Measurements from ENCODE around the gene NET1.
A peak's percentile ranks its signal among the peaks of the same experiment; 100 is the strongest.
"Not testable (repeated sequence)": the region's sequence is repeated elsewhere in the genome, so short reads cannot be mapped to it uniquely, and the experiment has no call there.

NET1 gene

GRCh38 chr10:5412277-5412941 lies at the start of gene NET1:
Gene NET1 (plus strand): TSS chr10:5412557. CDS start chr10:5412693, 136 bp downstream.
- DNase-seq = peak; percentile 43

- DNase-seq = no peak
Observed at GRCh38 chr10:5362873-5363272, 49.5 kb upstream of the NET1 start.

- DNase-seq = no peak
Observed at GRCh38 chr10:5364374-5364773, 48.0 kb upstream of the NET1 start.

DNA sequence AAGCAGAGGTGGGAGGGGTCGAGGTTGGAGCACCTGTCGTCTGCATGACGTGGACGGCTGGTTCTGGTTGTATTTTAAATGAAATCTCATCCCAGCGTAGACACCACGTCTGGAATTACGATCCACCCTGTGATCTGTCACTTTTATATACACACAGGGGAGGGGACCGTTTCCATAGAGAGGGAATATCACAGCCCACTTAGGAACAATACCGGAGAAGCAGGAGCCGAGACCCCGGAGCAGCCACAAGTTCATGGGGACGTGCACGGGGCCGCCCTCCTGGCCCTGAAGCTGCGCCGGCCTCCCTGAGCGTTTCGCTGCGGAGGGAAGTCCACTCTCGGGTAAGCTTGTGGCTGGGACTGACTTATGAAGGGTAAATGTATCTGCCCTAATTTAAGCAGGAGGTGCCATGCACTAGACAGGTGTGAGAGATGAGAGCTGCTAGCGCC lies 47.4 kb upstream of the NET1 start, which contains the start of gene UCN3:
TSS of gene UCN3 (plus strand) at position 77 of the 449 bp plus-strand sequence. CDS start 8,755 bp downstream, outside the sequence.
- no peak for DNase-seq

GRCh38 chr10:5365928-5366327 lies 46.4 kb upstream of the NET1 start:
- no peak for DNase-seq

DNA sequence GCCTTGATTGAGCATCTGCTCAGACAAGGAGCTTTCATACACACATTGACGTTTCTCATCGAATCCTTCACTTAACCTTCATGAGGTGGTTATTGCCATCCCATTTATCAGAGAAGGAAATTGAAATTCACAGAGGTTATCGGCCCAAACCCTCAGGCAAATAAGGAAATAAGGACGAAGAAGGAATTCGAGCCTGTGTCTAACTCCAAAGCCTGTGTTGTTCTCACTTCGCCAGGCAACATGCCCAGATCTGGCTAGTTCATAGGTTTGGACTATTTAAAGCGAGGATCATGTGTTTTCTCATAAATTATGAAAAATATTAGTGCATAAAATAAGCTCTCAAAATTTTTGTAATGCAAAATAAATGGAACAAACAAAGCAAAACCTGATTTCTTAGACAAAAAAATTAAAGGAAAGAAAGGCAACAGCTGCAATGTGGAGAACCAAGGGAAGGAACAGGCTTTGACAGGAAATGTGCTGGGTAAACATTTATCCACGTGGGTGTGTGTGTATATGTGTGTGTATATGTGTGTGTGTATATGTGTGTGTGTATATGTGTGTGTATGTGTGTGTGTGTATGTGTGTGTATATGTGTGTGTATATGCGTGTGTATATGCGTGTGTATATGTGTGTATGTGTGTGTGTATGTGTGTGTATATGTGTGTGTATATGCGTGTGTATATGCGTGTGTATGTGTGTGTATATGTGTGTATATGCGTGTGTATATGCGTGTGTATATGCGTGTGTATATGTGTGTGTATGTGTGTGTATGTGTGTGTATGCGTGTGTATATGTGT lies 42.8 kb upstream of the NET1 start:
- DNase-seq = no peak

DNA sequence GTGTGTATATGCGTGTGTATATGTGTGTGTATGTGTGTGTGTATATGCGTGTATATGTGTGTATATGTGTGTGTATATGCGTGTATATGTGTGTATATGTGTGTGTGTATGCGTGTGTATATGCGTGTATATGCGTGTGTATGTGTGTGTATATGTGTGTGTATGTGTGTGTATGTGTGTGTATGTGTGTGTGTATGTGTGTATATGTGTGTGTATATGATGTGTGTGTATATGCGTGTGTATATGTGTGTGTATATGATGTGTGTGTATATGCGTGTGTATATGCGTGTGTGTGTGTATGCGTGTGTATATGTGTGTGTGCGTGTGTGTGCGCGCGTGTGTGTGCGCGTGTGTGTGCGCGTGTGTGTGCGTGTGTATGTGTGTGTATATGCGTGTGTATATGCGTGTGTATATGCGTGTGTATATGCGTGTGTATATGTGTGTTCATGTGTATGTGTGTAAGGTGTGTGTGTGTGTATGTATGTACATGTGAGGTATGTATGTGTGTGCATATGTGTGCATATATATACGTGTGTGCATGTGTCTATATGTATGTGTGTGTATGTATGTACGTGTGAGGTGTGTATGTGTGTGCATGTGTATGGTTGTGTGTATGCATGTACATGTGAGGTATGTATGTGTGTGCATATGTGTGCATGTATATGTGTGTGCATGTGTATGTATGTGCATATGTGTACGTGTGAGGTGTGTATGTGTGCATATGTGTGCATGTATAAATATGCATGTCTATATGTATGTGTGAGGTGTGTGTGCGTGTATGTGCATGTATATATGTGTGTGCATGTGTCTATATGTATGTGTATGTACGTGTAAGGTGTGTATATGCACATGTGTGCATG lies 41.6 kb upstream of the NET1 start:
- no peak for DNase-seq

GRCh38 chr10:5373307-5373706 lies 39.0 kb upstream of the NET1 start:
- no peak for DNase-seq

DNA sequence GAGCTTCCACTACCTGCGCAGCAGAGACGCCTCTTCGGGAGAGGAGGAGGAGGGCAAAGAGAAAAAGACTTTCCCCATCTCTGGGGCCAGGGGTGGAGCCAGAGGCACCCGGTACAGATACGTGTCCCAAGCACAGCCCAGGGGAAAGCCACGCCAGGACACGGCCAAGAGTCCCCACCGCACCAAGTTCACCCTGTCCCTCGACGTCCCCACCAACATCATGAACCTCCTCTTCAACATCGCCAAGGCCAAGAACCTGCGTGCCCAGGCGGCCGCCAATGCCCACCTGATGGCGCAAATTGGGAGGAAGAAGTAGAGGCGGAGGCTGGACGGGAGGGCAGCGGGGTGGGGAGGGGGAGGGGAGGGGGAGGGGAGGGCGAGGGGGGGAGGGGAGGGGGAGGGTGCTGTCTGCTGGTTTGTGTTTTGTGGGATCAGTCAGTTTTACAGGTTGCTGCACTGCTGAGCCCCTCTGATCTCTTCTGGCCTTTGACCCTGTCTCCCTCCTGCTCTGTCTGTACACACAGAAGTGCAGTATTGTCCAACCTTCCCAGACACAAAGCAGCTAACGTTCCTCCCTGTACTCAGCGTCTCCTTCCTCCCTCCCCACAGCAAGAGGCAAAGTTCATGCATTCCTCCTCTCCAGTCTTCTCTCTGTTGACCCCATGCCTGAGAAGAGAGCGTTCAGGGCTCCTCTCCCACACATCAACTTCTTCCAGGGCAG lies 38.3 kb upstream of the NET1 start:
- no peak for DNase-seq

DNA sequence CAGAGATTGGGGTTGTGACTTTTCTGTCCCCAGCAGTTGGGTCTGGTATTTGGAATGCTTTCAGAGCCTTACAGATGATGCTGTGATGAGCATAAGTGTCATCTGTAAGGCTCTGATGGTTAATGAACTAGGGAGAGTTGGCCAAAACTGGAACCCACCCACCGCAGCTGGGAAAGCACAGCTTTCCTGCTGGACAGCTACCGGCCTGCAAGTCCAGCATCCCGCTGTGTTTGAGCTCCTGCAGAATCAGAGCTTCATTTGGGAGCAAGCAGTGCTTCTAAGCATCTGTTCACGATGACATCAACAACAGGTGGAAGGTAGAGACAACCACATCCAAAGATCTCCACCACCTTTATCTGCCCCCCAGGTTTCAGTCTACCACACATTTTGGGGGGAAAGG lies 35.9 kb upstream of the NET1 start:
- no peak for DNase-seq

DNA sequence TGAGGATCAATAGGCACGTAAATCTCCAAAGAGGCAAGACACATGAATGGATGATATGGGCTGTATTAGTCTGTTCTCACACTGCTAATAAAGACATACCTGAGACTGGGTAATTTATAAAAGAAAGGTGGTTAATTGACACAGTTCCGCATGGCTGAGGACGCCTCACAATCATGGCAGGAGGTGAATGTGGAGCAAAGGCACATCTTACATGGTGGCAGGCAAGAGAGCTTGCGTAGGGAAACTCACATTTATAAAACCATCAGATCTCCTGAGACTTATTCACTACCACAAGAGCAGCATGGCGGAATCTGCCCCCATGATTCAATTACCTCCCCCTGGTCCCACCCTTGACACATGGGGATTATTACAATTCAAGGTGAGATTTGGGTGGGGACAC lies 33.2 kb upstream of the NET1 start:
- DNase-seq = not testable (repeated sequence)

DNA sequence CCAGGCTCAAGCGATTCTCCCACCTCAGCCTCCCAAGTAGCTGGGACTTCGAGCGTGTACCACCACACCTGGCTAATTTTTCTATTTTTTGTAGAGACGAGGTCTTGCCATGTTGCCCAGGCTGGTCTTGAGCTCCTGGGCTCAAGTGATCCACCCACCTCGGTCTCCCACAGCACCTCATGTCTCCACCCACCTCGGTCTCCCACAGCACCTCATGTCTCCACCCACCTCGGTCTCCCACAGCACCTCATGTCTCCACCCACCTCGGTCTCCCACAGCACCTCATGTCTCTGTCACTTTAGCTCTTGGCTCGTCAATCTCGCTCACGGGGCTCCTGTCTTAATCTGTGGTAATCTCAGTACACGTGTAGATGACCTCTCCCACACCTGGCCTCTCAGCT lies 32.0 kb upstream of the NET1 start:
- DNase-seq = not testable (repeated sequence)

DNA sequence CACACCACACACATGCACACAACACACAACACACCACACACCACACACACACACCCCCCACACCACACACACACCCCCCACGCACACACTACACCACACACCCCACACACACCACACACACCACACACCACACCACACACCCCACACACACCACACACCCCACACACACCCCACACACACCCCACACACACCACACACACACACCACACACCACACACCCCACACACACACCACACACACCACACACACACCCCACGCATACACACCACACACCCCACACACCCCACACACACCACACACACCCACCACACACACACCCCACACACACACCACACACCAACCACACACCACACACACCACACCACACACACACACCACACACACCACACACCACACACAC lies 31.2 kb upstream of the NET1 start:
- no peak for DNase-seq

- no peak for DNase-seq
Observed at GRCh38 chr10:5385224-5385623, 27.1 kb upstream of the NET1 start.

GRCh38 chr10:5387169-5387568 lies 25.2 kb upstream of the NET1 start:
- DNase-seq = no peak

- no peak for DNase-seq
Observed at GRCh38 chr10:5390607-5391205, 21.7 kb upstream of the NET1 start.

- DNase-seq = no peak
Observed at GRCh38 chr10:5391790-5392189, 20.6 kb upstream of the NET1 start.

DNA sequence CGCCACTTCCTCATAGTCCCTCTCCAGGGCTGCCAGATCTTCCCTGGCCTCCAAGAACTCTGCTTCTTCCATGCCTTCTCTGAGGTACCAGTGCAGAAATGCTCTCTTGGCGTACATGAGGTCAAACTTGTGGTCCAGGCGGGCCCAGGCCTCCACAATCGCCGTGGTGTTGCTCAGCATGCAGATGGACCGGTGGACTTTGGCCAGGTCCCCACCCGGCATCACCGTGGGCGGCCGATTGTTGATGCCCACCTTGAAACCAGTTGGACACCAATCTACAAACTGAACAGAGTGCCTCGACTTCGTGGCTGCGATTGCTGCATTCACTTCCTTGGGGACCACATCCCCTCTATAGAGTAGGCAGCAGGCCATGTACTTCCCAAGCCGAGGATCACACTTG lies 18.8 kb upstream of the NET1 start:
- no peak for DNase-seq

DNA sequence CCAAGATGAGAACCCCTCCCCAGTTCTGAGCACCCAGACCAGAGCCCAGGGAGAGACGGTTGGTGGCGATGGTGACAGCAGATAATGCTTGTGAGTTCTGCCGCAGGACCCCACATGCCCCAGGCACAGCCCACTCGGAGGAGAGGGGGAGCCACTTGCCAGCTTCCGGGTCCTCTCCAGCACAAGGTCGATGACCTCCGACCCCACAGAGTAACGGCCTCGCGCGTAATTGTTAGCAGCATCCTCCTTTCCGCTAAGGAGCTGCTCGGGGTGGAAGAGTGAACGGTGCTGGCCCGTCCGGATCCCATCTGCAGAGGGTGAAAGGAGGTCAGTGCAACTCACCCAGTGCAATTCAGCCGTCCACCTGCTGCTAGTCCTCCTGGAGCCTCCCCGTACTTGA lies 17.2 kb upstream of the NET1 start:
- no peak for DNase-seq

- DNase-seq = no peak
Observed at GRCh38 chr10:5396556-5397300, 15.6 kb upstream of the NET1 start.

DNA sequence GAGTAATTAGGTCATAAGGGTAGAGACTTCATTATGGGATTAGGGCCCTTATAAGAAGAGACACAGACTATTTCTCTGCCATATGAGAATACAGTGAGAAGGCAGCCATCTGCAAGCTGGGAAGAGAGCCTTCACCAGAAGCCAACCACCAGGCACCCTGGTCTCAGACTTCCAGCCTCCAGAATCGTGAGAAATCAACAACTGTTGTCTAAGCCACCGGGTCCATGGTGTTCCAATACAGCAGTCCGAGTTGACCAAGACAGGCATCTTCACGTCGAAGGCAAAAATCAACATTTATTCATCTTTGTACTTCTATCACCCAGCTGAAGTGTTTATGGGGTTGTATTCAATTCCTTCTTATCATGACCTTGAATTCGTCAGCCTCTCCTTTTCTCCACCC lies 13.0 kb upstream of the NET1 start:
- DNase-seq = no peak

Data from activated gamma-delta T cell treated with Interleukin-2 at 50 U/mL for 16 hours (primary cell).